ENCODE results near the gene DHX35.
"Not testable (repeated sequence)": the region's sequence is repeated elsewhere in the genome, so short reads cannot be mapped to it uniquely, and the experiment has no call there.

The DHX35 gene

DNA sequence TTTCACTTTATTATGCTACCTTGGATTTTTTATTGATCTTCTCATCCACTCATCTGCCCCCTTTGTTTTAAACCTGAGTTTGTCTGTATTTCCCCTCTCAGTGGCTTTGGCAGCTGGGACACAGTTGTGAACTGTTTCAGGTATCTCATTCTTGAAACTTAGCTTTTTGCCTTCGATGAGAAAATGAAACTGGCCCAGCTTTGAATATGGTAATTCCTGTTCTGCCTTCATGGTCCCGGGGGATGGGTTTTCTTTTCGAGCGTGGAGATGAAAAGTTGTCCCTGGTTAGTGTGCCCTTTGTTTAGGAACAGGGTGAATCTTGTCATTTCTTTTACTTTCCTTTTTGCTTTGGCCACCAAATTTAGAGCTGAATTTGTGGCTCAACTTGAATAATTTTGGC, 25.6 kb downstream of the DHX35 start:
- TF ChIP-seq CTCF (IDR thresholded peaks at IDR 0.05; ENCODE audit: extremely low read depth, missing control alignments): no peak
- peak; percentile 52 for DNase-seq (ENCODE audit: low spot score)

- TF ChIP-seq CTCF (IDR thresholded peaks at IDR 0.05; ENCODE audit: extremely low read depth, missing control alignments): no peak
- no peak for DNase-seq (ENCODE audit: low spot score)
Observed at GRCh38 chr20:38990728-38991127, 28.6 kb downstream of the DHX35 start.

- DNase-seq (ENCODE audit: low spot score): no peak
- no peak for TF ChIP-seq CTCF (IDR thresholded peaks at IDR 0.05; ENCODE audit: extremely low read depth, missing control alignments)
Observed at GRCh38 chr20:38991814-38992704, 29.9 kb downstream of the DHX35 start.

DNA sequence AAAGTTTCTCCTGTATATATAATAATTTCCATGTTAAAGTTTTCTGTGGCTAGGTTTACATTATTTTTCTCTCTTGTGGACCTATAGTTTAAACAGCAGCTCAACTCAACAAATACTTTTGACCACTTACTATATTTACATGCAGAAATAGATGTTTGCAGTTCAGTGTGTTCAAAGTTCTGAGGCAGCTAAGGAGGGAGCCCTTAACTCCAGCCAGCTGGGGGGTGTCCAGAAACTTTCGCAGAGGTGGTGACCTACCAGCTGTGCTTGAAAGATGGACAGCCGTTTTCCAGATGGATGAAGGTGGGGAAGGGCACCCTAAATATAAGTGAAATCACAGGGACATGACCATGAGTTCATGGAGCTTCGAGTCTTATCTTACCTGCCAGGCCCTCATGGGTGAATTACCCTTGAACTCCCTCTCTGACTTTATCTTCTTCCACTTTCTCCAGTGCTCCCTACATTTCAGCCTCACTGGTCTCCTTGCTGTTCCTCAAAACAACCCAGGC, 33.4 kb downstream of the DHX35 start:
- TF ChIP-seq CTCF (IDR thresholded peaks at IDR 0.05; ENCODE audit: extremely low read depth, missing control alignments): no peak
- no peak for DNase-seq (ENCODE audit: low spot score)

DNA sequence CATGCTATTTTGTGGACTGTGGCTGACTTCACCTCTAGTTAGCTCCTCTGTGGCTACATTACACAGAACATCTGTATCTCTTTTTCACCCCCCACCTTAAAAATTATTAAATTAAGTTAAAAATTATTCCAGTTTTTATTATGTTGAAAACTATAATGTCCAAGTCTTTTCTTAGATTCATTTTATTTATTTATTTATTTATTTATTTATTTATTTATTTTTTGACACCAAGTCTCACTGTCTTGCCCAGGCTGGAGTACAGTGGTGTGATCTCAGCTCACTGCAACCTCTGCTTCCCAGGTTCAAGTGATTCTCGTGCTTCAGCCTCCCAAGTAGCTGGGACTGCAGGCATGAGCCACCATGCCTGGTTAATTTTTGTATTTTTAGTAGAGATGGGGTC, 34.7 kb downstream of the DHX35 start:
- DNase-seq (ENCODE audit: low spot score): not testable (repeated sequence)

DNA sequence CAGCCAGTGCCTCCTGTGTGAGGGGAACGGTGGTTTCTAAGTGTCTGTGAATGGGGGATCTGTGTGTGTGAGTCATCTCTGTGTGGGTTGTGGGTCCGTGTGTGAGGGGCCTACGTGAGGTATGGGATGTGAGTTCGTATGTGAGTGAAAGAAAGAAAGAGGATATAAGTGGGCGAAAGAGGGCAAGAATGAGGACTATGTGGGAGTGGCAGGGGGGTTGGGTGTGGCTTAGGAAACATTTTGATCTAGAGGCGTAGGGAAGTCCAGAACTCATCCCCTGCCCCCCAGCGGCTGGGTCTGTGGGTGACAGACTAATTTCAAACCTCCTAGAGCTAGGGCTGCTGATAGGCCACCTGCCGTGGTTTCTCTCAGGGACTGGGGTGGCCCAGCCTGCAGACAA, 35.5 kb downstream of the DHX35 start:
- peak; percentile 39 for TF ChIP-seq CTCF (IDR thresholded peaks at IDR 0.05; ENCODE audit: extremely low read depth, missing control alignments)
- DNase-seq (ENCODE audit: low spot score): peak; percentile 79

- TF ChIP-seq CTCF (IDR thresholded peaks at IDR 0.05; ENCODE audit: extremely low read depth, missing control alignments): no peak
- DNase-seq (ENCODE audit: low spot score): no peak
Observed at GRCh38 chr20:38999217-38999616, 37.1 kb downstream of the DHX35 start.

All from GM20000 (cell line).